CD4-positive, alpha-beta T cell treated with Interleukin-2 at 100 ng/mL for 4 hours (primary cell): ENCODE data around the gene CCDC47.
A peak's percentile ranks its signal among the peaks of the same experiment; 100 is the strongest.

ENCODE experiments used
- DNase-seq: peaks from one replicate; pipeline ENCODE4 v3.0.0-alpha.2; 2020; ENCODE audit warnings: low spot score

The CCDC47 gene

DNA sequence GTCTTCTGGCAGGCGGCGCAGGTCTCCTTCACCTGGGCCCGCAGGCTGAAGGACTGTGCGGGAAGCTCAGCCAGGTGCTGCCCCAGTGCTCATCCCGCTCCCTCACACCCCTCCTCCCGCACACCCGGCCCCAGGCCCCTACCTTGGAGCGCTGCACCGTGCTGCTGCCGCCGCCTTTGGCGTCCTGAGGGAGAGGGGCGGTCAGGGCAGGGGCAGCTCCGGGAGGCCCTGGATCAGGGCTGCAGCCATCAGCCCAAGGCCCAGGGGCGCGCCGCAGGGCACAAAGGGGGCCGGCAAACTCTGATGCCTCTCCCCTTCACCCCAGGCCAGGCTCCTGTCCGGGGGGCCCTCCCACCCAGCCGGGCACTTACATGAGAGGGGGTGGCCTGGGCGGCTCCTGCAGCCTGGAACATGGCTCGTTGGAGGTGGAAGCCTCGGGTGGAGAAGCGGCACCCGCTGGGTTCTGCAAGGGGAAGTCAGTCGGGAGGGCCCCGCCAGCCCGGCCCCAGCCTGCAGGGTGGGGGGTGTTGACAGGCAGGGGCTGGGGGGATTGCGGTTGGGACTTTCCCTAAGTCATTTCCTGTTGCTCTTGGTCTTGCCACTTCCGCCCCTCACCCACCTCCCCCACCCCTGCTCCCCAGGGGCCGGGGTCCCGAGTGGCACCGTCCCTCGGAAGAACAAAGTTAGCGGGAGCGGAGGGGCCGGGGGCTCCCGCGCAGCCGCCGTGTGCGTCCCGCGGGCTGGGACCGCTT is 74.3 kb downstream of the CCDC47 start:
- peak; percentile 93 for DNase-seq

- peak; percentile 17 for DNase-seq
Measured at GRCh38 chr17:63698381-63698885, 75.0 kb downstream of the CCDC47 start.

DNA sequence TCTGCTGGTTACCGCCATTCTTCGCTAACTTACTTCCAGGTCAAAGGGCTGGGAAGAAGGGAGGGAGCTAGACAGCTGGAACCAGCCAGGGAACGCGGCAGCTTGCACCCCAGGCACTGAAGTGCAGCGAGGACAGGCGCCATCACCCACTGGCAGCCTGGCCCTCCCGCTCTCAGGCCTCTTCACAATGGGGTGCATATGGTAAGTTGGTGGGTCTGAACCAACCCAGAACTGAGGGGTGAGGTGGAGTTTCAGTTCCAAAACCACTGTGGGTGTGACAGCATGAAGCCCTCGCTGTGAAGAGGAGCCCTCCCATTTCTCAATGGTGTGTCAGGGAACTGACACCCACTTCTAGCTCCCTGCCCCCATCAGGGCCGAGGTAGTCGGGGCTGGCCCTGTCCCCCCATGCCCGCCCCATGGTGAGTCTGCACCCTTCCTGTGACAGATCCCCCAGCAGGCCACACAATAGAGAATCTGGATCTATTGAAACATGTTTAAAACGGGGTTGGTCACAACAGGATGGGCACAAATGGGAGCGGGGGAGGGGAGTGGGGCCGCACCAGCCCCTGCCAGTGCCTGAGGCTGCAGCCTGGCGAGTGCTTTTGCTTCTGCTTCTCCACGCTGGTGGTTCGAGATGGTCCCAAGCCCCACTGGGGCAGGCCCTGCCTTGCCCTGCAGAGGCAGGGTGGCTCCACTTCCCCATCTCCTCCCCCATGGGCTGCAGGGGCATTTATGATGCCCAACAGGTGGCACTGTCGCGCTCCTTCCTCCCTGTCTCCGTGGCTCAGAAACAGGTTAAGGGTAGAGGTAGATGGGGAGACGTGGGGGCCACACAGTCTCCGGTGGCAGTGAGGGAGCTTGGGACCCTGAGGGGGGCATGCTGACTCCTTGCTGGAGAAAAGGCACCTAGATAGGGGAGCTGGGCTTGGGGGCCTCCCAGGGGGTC is 75.8 kb downstream of the CCDC47 start:
- peak; percentile 86 for DNase-seq

GRCh38 chr17:63696381-63696961 is 76.9 kb downstream of the CCDC47 start:
- DNase-seq, result peak; percentile 56

- DNase-seq, result no peak
Measured at GRCh38 chr17:63695889-63696288, 77.5 kb downstream of the CCDC47 start.
